MCF 10A (cell line): ENCODE data around the gene POLR3A. TPM values are rescaled to one million over a fixed set of nuclear protein-coding genes. Genes with fewer than 3 reads are reported as not detected.

Experiments used
- BruUV-seq: library from RNA; stranded (reverse); fragments of 400-500 nt; replicated peaks from 2 replicates; lab custom pipeline; 2021; lab: Mats Ljungman, UMichigan
- CTCF ChIA-PET: fragments of 300-600 bp; sonication (Branson Sonifier 250); formaldehyde crosslinking; extraction: SDS; loops from one replicate; lab custom pipeline; 2021; ENCODE audit warnings: antibody characterized with exemption, inconsistent platforms; lab: Yijun Ruan, JAX
- POLR2A ChIA-PET: fragments of 300-600, 350-650 bp; sonication (Branson Sonifier 250); formaldehyde crosslinking; extraction: SDS; loops from one replicate; lab custom pipeline; 2020; ENCODE audit warnings: antibody characterized with exemption, inconsistent platforms; lab: Yijun Ruan, JAX
- DNase-seq: peaks from one replicate; pipeline ENCODE4 v3.0.0-alpha.2; 2018; ENCODE audit not compliant: unreplicated experiment
- H3K27ac Mint-ChIP-seq: one replicate; pipeline ENCODE4 v1.8.0; 2022; ENCODE audit warnings: mild to moderate bottlenecking, low read depth, mixed read lengths; ENCODE audit not compliant: unreplicated experiment
- H3K27me3 Mint-ChIP-seq: one replicate; pipeline ENCODE4 v1.8.0; 2022; ENCODE audit warnings: mixed read lengths; ENCODE audit not compliant: insufficient read depth, unreplicated experiment
- H3K36me3 Mint-ChIP-seq: one replicate; pipeline ENCODE4 v1.8.0; 2022; ENCODE audit warnings: mild to moderate bottlenecking, moderate library complexity, mixed read lengths; ENCODE audit not compliant: insufficient read depth, unreplicated experiment
- H3K4me1 Mint-ChIP-seq: one replicate; pipeline ENCODE4 v1.8.0; 2022; ENCODE audit warnings: mixed read lengths; ENCODE audit not compliant: insufficient read depth, unreplicated experiment
- H3K4me3 Mint-ChIP-seq: one replicate; pipeline ENCODE4 v1.8.0; 2022; ENCODE audit warnings: mild to moderate bottlenecking, moderate library complexity, mixed read lengths; ENCODE audit not compliant: unreplicated experiment
- H3K9me3 Mint-ChIP-seq: one replicate; pipeline ENCODE4 v1.8.0; 2022; ENCODE audit warnings: mixed read lengths; ENCODE audit not compliant: unreplicated experiment
- CTCF ChIP-seq: fragments of 200-600 bp; IDR thresholded peaks from one replicate; pipeline ENCODE4 v1.8.0; 2022; ENCODE audit warnings: antibody characterized with exemption, mild to moderate bottlenecking; ENCODE audit not compliant: unreplicated experiment
- intact Hi-C: fragments of 100-400 bp; cut with micrococcal nuclease; formaldehyde crosslinking; loops from 2 replicates; pipeline ENCODE4 v1.14.1; 2022
- total RNA-seq: library from RNA; stranded (reverse); gene quantifications from 2 replicates; pipeline ENCODE4 v1.2.3, GENCODE V29; 2022

POLR3A gene
- total RNA-seq, 1 experiment from 2014 or later, result 19.1 TPM

GRCh38 chr10:78044179-78044578, 14.9 kb upstream of the POLR3A start:
- DNase-seq, result no peak
- H3K4me3 Mint-ChIP-seq, result no peak overlapping the region
- H3K9me3 Mint-ChIP-seq, result no peaks in the 10 kb centered on the region
- H3K27me3 Mint-ChIP-seq, result no peaks in the 10 kb centered on the region
- TF ChIP-seq CTCF, result no peak
- H3K27ac Mint-ChIP-seq, result no peak overlapping the region
- no TSS peak for BruUV-seq
- CTCF ChIA-PET, result no interaction called here
- POLR2A ChIA-PET, result interaction anchor here (0.6 to 3.8 kb wide), 4 partner anchors 8 to 1149 kb away, joined by 3 to 17 read pairs (median 3); no protein-coding TSS in a partner anchor
- peaks cover 29% of the 10 kb centered on the region for H3K4me1 Mint-ChIP-seq
- peaks cover 60% of the 10 kb centered on the region for H3K36me3 Mint-ChIP-seq
- intact Hi-C loops, result loop anchor here (10.0 kb wide), 1 partner anchor 611 kb away; no protein-coding TSS in a partner anchor

- CTCF ChIA-PET, result interaction anchor here (0.7 kb wide), 1 partner anchor 13 kb away, joined by 3 read pairs; no protein-coding TSS in a partner anchor
Measured at GRCh38 chr10:78042752-78043104, 13.4 kb upstream of the POLR3A start.

GRCh38 chr10:78042058-78042751, 12.9 kb upstream of the POLR3A start:
- H3K27ac Mint-ChIP-seq, result no peak overlapping the region
- peaks cover 34% of the 10 kb centered on the region for H3K4me1 Mint-ChIP-seq
- no TSS peak for BruUV-seq
- H3K27me3 Mint-ChIP-seq, result no peaks in the 10 kb centered on the region
- ChIA-PET CTCF (interaction anchor here (0.7 to 1.5 kb wide), 2 partner anchors 8 to 13 kb away, joined by 3 read pairs; no protein-coding TSS in a partner anchor), POLR2A (interaction anchor here (0.6 to 0.7 kb wide), 3 partner anchors 37 to 1042 kb away, joined by 3 read pairs; partner anchors contain the start of gene ZMIZ1)
- DNase-seq, result no peak
- no peak overlapping the region for H3K4me3 Mint-ChIP-seq
- no peak for TF ChIP-seq CTCF
- H3K36me3 Mint-ChIP-seq, result peaks cover 80% of the 10 kb centered on the region
- H3K9me3 Mint-ChIP-seq, result no peaks in the 10 kb centered on the region
- intact Hi-C loops, result loop anchor here (10.0 kb wide), 1 partner anchor 613 kb away; no protein-coding TSS in a partner anchor

More at GRCh38 chr10:78042752-78043104, 13.4 kb upstream of the POLR3A start:
- Mint-ChIP-seq H3K4me1 (peaks cover 29% of the 10 kb centered on the region), H3K27ac (no peak overlapping the region), H3K9me3 (no peaks in the 10 kb centered on the region), H3K27me3 (no peaks in the 10 kb centered on the region), H3K36me3 (peaks cover 74% of the 10 kb centered on the region), H3K4me3 (no peak overlapping the region)
- intact Hi-C loops, result loop anchor here (10.0 kb wide), 1 partner anchor 612 kb away; no protein-coding TSS in a partner anchor
- BruUV-seq, result no TSS peak
- TF ChIP-seq CTCF, result no peak
- POLR2A ChIA-PET, result interaction anchor here (0.6 to 0.7 kb wide), 2 partner anchors 36 to 1041 kb away, joined by 3 read pairs; no protein-coding TSS in a partner anchor
- no peak for DNase-seq
